ENCODE results near the gene LBH. TPM values are rescaled to one million over a fixed set of nuclear protein-coding genes. Genes with fewer than 3 reads are reported as not detected.

Gene LBH
- total RNA-seq, 1 donor from 2014 or later = 61.1 TPM

DNA sequence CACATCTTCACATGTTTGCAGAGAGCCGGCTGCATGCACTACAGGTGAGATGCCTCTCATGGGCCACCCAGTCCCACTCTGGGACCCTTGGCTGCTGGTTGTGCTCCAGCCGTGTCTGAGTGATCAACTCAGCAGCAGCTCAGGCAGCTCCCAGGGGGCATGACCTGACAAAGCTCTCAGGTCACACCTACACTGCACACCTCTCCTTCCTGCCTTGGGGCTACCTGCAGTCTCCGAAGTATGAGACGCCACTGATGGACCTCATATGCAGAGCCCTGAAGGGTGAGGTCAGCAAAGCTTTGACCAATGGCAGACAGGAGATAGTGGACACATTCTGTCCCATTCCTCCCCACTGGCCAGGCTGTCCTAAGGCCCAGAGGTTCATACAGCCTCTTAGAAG lies 51.4 kb downstream of the LBH start:
- Mint-ChIP-seq H3K9me3 (no peaks in the 10 kb centered on the region), H3K4me3 (ENCODE audit: low read depth) (no peak overlapping the region), H3K4me1 (ENCODE audit: low read depth) (peaks cover 19% of the 10 kb centered on the region), H3K27ac (no peak overlapping the region), H3K27me3 (ENCODE audit: low read depth) (no peaks in the 10 kb centered on the region), H3K36me3 (ENCODE audit: low read depth) (no peaks in the 10 kb centered on the region)
- intact Hi-C loops (cut with micrococcal nuclease) = no loop called here
- no peak for DNase-seq (ENCODE audit: low spot score)

GRCh38 chr2:30283931-30284565 lies 52.7 kb downstream of the LBH start:
- Mint-ChIP-seq H3K9me3 (no peaks in the 10 kb centered on the region), H3K4me1 (ENCODE audit: low read depth) (peaks cover 20% of the 10 kb centered on the region), H3K27me3 (ENCODE audit: low read depth) (no peaks in the 10 kb centered on the region), H3K36me3 (ENCODE audit: low read depth) (no peaks in the 10 kb centered on the region), H3K4me3 (ENCODE audit: low read depth) (no peak overlapping the region), H3K27ac (no peak overlapping the region)
- DNase-seq (ENCODE audit: low spot score) = no peak
- intact Hi-C loops (cut with micrococcal nuclease) = no loop called here

- no peak overlapping the region for H3K4me3 Mint-ChIP-seq (ENCODE audit: low read depth)
- no peaks in the 10 kb centered on the region for H3K36me3 Mint-ChIP-seq (ENCODE audit: low read depth)
- H3K4me1 Mint-ChIP-seq (ENCODE audit: low read depth) = peaks cover 27% of the 10 kb centered on the region
- no peaks in the 10 kb centered on the region for H3K9me3 Mint-ChIP-seq
- H3K27me3 Mint-ChIP-seq (ENCODE audit: low read depth) = no peaks in the 10 kb centered on the region
- intact Hi-C loops (cut with micrococcal nuclease) = no loop called here
- DNase-seq (ENCODE audit: low spot score) = no peak
- no peak overlapping the region for H3K27ac Mint-ChIP-seq
Measured at GRCh38 chr2:30285758-30286157, 54.4 kb downstream of the LBH start.

GRCh38 chr2:30287190-30287840 lies 56.0 kb downstream of the LBH start:
- intact Hi-C loops (cut with micrococcal nuclease) = no loop called here
- Mint-ChIP-seq H3K27ac (peak overlapping the region; percentile 18), H3K27me3 (ENCODE audit: low read depth) (no peaks in the 10 kb centered on the region)

GRCh38 chr2:30287857-30288513 lies 56.7 kb downstream of the LBH start:
- no peak for DNase-seq (ENCODE audit: low spot score)
- intact Hi-C loops (cut with micrococcal nuclease) = no loop called here
- Mint-ChIP-seq H3K27me3 (ENCODE audit: low read depth) (no peaks in the 10 kb centered on the region), H3K36me3 (ENCODE audit: low read depth) (no peaks in the 10 kb centered on the region), H3K27ac (peak overlapping the region; percentile 18), H3K4me1 (ENCODE audit: low read depth) (peaks cover 29% of the 10 kb centered on the region), H3K4me3 (ENCODE audit: low read depth) (no peak overlapping the region), H3K9me3 (no peaks in the 10 kb centered on the region)

More at GRCh38 chr2:30287190-30287840, 56.0 kb downstream of the LBH start:
- Mint-ChIP-seq H3K36me3 (ENCODE audit: low read depth) (no peaks in the 10 kb centered on the region), H3K9me3 (no peaks in the 10 kb centered on the region), H3K4me3 (ENCODE audit: low read depth) (no peak overlapping the region), H3K4me1 (ENCODE audit: low read depth) (peaks cover 29% of the 10 kb centered on the region)
- DNase-seq (ENCODE audit: low spot score) = no peak

DNA sequence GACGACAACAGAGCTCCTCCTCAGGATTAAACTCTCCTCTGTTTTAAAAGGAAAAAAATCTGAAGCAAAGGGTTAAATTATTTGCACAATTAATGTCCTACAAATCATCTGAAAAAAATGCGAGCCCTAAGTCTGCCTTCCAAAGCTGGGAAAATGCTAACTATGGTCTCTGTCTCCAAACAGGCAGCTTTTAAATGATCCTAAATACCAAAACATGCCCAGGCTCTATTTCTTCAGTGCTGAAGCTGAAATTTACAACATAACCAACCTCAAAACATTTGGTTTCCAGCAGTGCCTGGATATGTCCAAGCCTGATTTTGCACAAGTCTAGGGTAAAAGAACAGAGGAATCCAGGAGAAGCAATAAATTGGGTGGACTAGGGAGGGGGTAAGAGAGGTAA lies 57.2 kb downstream of the LBH start:
- no peak for DNase-seq (ENCODE audit: low spot score)
- no peak overlapping the region for H3K4me3 Mint-ChIP-seq (ENCODE audit: low read depth)
- H3K9me3 Mint-ChIP-seq = no peaks in the 10 kb centered on the region
- peaks cover 35% of the 10 kb centered on the region for H3K4me1 Mint-ChIP-seq (ENCODE audit: low read depth)
- H3K27me3 Mint-ChIP-seq (ENCODE audit: low read depth) = no peaks in the 10 kb centered on the region
- H3K27ac Mint-ChIP-seq = no peak overlapping the region
- intact Hi-C loops (cut with micrococcal nuclease) = no loop called here
- no peaks in the 10 kb centered on the region for H3K36me3 Mint-ChIP-seq (ENCODE audit: low read depth)

- no peak overlapping the region for H3K4me3 Mint-ChIP-seq (ENCODE audit: low read depth)
- intact Hi-C loops (cut with micrococcal nuclease) = no loop called here
- no peak for DNase-seq (ENCODE audit: low spot score)
- peak overlapping the region; percentile 31 for H3K27ac Mint-ChIP-seq
- H3K36me3 Mint-ChIP-seq (ENCODE audit: low read depth) = no peaks in the 10 kb centered on the region
- no peaks in the 10 kb centered on the region for H3K27me3 Mint-ChIP-seq (ENCODE audit: low read depth)
- H3K9me3 Mint-ChIP-seq = peaks cover 4% of the 10 kb centered on the region
- peaks cover 22% of the 10 kb centered on the region for H3K4me1 Mint-ChIP-seq (ENCODE audit: low read depth)
Measured at GRCh38 chr2:30293303-30293921, 62.1 kb downstream of the LBH start.

DNA sequence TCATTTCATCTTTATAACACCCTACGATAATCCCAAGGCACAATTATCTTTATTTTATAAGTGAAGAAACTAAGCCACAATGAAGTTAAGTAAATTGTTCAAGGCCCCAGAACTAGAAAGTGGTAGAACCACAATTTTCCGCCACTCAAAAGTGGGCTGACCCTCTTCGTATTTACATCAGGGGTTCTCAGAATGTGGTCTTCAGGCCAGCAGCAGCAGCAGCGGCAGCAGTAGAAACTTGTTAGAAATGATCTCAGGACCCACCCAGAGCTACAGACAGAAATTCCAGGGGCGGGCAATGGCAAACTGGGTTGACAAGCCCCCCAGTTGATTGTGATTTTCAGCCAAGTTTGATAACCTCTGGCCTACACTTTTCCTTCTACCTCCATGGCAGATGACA lies 62.8 kb downstream of the LBH start:
- intact Hi-C loops (cut with micrococcal nuclease) = no loop called here
- DNase-seq (ENCODE audit: low spot score) = no peak
- Mint-ChIP-seq H3K4me1 (ENCODE audit: low read depth) (peaks cover 19% of the 10 kb centered on the region), H3K27me3 (ENCODE audit: low read depth) (no peaks in the 10 kb centered on the region), H3K4me3 (ENCODE audit: low read depth) (no peak overlapping the region), H3K9me3 (peaks cover 4% of the 10 kb centered on the region), H3K36me3 (ENCODE audit: low read depth) (no peaks in the 10 kb centered on the region), H3K27ac (peak overlapping the region; percentile 31)

GRCh38 chr2:30296496-30296895 lies 65.2 kb downstream of the LBH start:
- no peak for DNase-seq (ENCODE audit: low spot score)
- Mint-ChIP-seq H3K36me3 (ENCODE audit: low read depth) (no peaks in the 10 kb centered on the region), H3K27ac (no peak overlapping the region), H3K4me1 (ENCODE audit: low read depth) (peaks cover 10% of the 10 kb centered on the region), H3K27me3 (ENCODE audit: low read depth) (no peaks in the 10 kb centered on the region), H3K9me3 (peaks cover 4% of the 10 kb centered on the region), H3K4me3 (ENCODE audit: low read depth) (no peak overlapping the region)
- intact Hi-C loops (cut with micrococcal nuclease) = no loop called here

- Mint-ChIP-seq H3K36me3 (ENCODE audit: low read depth) (no peaks in the 10 kb centered on the region), H3K4me1 (ENCODE audit: low read depth) (peaks cover 7% of the 10 kb centered on the region)
Measured at GRCh38 chr2:30298302-30298701, 67.0 kb downstream of the LBH start.

DNA sequence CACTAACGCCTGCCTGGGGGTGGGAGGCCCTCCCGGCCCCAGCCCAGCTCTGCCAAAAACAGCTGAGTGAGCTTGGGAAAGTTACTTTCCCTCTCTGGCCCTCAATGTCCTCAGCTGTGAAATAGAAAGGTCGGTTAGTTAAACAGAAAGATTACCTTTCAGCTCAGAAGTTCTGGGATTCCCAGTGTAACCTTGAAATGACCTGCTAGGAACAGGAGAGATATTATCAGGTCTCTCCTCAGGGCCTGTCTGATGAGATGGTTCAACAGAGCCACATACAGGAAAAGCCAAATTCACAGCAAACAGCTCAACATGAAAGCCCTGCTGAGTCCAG lies 68.8 kb downstream of the LBH start:
- Mint-ChIP-seq H3K9me3 (peaks cover 4% of the 10 kb centered on the region), H3K27me3 (ENCODE audit: low read depth) (no peaks in the 10 kb centered on the region), H3K36me3 (ENCODE audit: low read depth) (no peaks in the 10 kb centered on the region), H3K4me3 (ENCODE audit: low read depth) (no peak overlapping the region), H3K27ac (no peak overlapping the region), H3K4me1 (ENCODE audit: low read depth) (peaks cover 5% of the 10 kb centered on the region)
- DNase-seq (ENCODE audit: low spot score) = no peak
- intact Hi-C loops (cut with micrococcal nuclease) = no loop called here

More at GRCh38 chr2:30298302-30298701, 67.0 kb downstream of the LBH start:
- DNase-seq (ENCODE audit: low spot score) = no peak
- no peak overlapping the region for H3K4me3 Mint-ChIP-seq (ENCODE audit: low read depth)
- peaks cover 4% of the 10 kb centered on the region for H3K9me3 Mint-ChIP-seq
- intact Hi-C loops (cut with micrococcal nuclease) = no loop called here
- no peak overlapping the region for H3K27ac Mint-ChIP-seq
- no peaks in the 10 kb centered on the region for H3K27me3 Mint-ChIP-seq (ENCODE audit: low read depth)

- Mint-ChIP-seq H3K27me3 (ENCODE audit: low read depth) (no peaks in the 10 kb centered on the region), H3K36me3 (ENCODE audit: low read depth) (no peaks in the 10 kb centered on the region), H3K4me3 (ENCODE audit: low read depth) (no peak overlapping the region), H3K9me3 (peaks cover 4% of the 10 kb centered on the region), H3K4me1 (ENCODE audit: low read depth) (peaks cover 9% of the 10 kb centered on the region), H3K27ac (no peak overlapping the region)
- no peak for DNase-seq (ENCODE audit: low spot score)
- intact Hi-C loops (cut with micrococcal nuclease) = no loop called here
Measured at GRCh38 chr2:30300456-30301221, 69.3 kb downstream of the LBH start.
